Measurements from ENCODE around the gene CARD14.

DNA sequence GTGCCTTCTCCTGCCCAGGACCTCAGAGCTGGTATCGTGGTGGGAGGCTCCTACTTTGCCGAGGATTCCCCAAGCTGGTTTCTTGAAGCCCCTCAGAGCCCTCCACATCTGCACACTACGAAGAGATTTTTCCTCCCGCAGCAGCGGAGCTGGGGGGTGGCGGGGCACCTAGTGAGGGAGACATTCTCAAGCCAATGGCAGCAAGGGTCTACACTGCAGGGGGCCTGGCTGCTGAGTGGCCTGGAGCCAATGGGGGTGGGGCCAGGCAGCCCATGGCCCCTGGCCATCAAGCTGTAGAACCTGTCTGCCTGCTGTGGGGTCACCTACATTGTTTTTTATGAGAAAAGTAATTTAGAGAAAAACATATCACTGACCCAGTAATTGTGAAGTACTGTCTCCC lies 55.4 kb downstream of the CARD14 start:
- TF ChIP-seq, protein P1, sequence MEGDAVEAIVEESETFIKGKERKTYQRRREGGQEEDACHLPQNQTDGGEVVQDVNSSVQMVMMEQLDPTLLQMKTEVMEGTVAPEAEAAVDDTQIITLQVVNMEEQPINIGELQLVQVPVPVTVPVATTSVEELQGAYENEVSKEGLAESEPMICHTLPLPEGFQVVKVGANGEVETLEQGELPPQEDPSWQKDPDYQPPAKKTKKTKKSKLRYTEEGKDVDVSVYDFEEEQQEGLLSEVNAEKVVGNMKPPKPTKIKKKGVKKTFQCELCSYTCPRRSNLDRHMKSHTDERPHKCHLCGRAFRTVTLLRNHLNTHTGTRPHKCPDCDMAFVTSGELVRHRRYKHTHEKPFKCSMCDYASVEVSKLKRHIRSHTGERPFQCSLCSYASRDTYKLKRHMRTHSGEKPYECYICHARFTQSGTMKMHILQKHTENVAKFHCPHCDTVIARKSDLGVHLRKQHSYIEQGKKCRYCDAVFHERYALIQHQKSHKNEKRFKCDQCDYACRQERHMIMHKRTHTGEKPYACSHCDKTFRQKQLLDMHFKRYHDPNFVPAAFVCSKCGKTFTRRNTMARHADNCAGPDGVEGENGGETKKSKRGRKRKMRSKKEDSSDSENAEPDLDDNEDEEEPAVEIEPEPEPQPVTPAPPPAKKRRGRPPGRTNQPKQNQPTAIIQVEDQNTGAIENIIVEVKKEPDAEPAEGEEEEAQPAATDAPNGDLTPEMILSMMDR (IDR thresholded peaks at IDR 0.05), result no peak
- no peak for TF ChIP-seq POLR2AphosphoS5 (IDR thresholded peaks at IDR 0.05; ENCODE audit: low read depth, low read length)
- TF ChIP-seq, protein P2, sequence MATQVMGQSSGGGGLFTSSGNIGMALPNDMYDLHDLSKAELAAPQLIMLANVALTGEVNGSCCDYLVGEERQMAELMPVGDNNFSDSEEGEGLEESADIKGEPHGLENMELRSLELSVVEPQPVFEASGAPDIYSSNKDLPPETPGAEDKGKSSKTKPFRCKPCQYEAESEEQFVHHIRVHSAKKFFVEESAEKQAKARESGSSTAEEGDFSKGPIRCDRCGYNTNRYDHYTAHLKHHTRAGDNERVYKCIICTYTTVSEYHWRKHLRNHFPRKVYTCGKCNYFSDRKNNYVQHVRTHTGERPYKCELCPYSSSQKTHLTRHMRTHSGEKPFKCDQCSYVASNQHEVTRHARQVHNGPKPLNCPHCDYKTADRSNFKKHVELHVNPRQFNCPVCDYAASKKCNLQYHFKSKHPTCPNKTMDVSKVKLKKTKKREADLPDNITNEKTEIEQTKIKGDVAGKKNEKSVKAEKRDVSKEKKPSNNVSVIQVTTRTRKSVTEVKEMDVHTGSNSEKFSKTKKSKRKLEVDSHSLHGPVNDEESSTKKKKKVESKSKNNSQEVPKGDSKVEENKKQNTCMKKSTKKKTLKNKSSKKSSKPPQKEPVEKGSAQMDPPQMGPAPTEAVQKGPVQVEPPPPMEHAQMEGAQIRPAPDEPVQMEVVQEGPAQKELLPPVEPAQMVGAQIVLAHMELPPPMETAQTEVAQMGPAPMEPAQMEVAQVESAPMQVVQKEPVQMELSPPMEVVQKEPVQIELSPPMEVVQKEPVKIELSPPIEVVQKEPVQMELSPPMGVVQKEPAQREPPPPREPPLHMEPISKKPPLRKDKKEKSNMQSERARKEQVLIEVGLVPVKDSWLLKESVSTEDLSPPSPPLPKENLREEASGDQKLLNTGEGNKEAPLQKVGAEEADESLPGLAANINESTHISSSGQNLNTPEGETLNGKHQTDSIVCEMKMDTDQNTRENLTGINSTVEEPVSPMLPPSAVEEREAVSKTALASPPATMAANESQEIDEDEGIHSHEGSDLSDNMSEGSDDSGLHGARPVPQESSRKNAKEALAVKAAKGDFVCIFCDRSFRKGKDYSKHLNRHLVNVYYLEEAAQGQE (IDR thresholded peaks at IDR 0.05; ENCODE audit: insufficient read depth in 1 of 2, low read depth in 2 of 2, low read length in 1 of 2), result no peak
